Smooth muscle cell of the pulmonary artery (primary cell): ENCODE data around the gene DRC7. TPM values are rescaled to one million over a fixed set of nuclear protein-coding genes. Genes with fewer than 3 reads are reported as not detected.

Experiments
- total RNA-seq: library from RNA; depleted of rRNA; stranded (reverse); fragments of >200 nt; gene quantifications from 2 replicates; pipeline ENCODE4 v1.2.3, GENCODE V29; 2014

The DRC7 gene
- total RNA-seq, result 0.07 and 0.13 TPM in 2 replicates

DNA sequence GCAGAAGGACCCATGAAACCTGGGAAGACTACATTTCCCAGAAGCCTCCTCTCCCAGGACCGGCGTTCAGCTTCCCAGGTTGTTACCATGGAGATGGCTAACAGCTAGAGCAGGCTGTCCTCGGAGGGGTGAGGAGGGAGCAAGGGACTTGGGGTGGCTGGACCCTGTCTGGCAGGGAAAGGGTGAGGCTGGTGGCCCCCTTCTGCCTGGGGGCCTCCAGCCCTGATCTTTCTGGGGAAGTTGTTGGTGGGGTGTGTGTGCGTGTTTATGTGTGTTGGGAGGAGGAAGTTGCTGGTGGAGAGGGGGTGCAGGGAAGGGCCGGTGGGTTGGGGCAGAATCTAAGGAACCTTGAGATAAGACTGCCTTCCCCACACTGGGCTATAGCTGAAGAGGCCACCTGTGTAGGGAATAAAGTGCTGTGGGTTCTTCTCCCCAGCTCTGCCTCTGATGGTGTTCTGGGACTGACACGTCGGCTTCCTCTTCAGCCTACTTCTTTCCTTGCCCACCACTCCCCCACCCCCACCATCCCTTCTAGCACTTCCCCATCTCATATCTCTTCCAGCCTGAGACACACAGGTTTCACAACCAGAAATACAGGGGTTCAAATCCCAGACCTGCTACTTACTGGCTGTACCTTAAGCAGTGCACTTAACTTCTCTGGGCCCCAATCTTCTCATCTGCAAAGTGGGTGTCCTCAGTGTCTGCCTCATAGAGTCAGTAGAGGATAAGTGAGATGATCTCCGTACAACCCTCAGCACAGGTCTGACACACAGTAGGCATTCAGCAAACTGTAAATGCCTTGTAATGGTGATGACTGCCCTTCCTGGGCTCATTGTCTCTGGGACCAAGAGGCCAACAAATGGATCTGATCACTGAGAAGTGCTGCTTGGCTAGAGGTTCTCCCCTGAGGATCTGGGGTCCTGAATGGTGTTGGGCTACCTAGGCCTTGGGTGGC lies at the start of gene DRC7:
Gene DRC7 (plus strand): TSS at position 82 of the 955 bp plus-strand sequence. CDS start 3,144 bp downstream, outside the sequence.

DNA sequence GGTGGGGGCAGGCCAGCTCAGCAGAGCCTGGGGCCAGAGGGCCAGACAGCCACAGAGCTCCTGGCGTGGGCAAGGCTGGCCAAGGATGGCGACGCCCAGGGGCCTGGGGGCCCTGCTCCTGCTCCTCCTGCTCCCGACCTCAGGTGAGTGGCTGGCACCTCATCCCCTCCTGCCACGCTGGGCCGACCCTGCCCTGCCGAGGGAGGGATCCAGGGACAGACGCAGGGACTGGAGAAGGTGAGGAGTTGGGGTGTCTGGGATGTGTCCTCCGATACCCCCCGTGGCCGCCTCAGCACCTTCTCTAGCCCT lies 26.4 kb upstream of the DRC7 start, which contains the start of gene ADGRG3:
Gene ADGRG3 (plus strand): TSS at position 44 of the 309 bp plus-strand sequence. CDS start 42 bp downstream, at position 86.

GRCh38 chr16:57735755-57736418 lies 41.3 kb downstream of the DRC7 start, which contains the start of gene KATNB1:
TSS of gene KATNB1 (plus strand) at chr16:57735770. CDS start at chr16:57737244, 1,474 bp downstream.

Other genes with a start within 250 kb of the DRC7 start
- gene CIAPIN1, start 247.4 kb upstream of the DRC7 start, total RNA-seq, result 34.0 and 36.6 TPM in 2 replicates
- gene COQ9, start 247.3 kb upstream of the DRC7 start, total RNA-seq, result 37.6 and 47.4 TPM in 2 replicates
- gene POLR2C, start 232.1 kb upstream of the DRC7 start, total RNA-seq, result 104 and 111 TPM in 2 replicates
- 48.0 and 50.5 TPM in 2 replicates for gene DOK4, start 208.3 kb upstream of the DRC7 start, total RNA-seq
- gene CCDC102A, start 158.2 kb upstream of the DRC7 start, total RNA-seq, result 16.3 and 19.3 TPM in 2 replicates
- not detected in 2 replicates for gene ADGRG5, start 152.2 kb upstream of the DRC7 start, total RNA-seq
- 2.2 and 5.9 TPM in 2 replicates for gene ADGRG1, start 66.2 kb upstream of the DRC7 start, total RNA-seq
- gene ADGRG3, start 26.5 kb upstream of the DRC7 start, total RNA-seq, result not detected in 2 replicates
- gene KATNB1, start 41.0 kb downstream of the DRC7 start, total RNA-seq, result 24.4 and 33.0 TPM in 2 replicates
- 41.1 and 93.1 TPM in 2 replicates for gene KIFC3, start 107.7 kb downstream of the DRC7 start, total RNA-seq